GM18873 (cell line): ENCODE results near the gene ZNF256.

ENCODE experiments used
- ATAC-seq: cut with Tn5 transposase; IDR thresholded peaks from one replicate; pipeline ENCODE4 v1.9.1; 2021; ENCODE audit warnings: mild to moderate bottlenecking, moderate library complexity, moderate number of reproducible peaks; ENCODE audit not compliant: unreplicated experiment, low FRiP score

Gene ZNF256

GRCh38 chr19:57900311-57900710 is 47.2 kb downstream of the ZNF256 start:
- ATAC-seq: no peak
